Activated CD8-positive, alpha-beta T cell treated with anti-CD3 and anti-CD28 coated beads for 36 hours (primary cell): ENCODE data around the gene HPCAL1. TPM values are rescaled to one million over a fixed set of nuclear protein-coding genes. Genes with fewer than 3 reads are reported as not detected.

ENCODE experiments used
- ATAC-seq: fragments of 200-7000 bp; cut with Tn5 transposase; one replicate; pipeline ENCODE4 v1.10.0; 2021; ENCODE audit warnings: mild to moderate bottlenecking, moderate library complexity
- CTCF ChIA-PET: fragments of 350-600 bp; sonication (Branson Sonifier 250); formaldehyde crosslinking; loops from one replicate; lab custom pipeline; 2021; ENCODE audit warnings: antibody characterized with exemption; lab: Charles Lee
- POLR2A ChIA-PET: fragments of 350-600 bp; sonication (Branson Sonifier 250); formaldehyde crosslinking; loops from one replicate; lab custom pipeline; 2021; ENCODE audit warnings: antibody characterized with exemption; lab: Charles Lee
- DNase-seq: peaks from one replicate; pipeline ENCODE4 v3.0.0-alpha.2; 2020
- H3K27ac Mint-ChIP-seq: one replicate; pipeline ENCODE4 v1.8.0; 2021; ENCODE audit warnings: mild to moderate bottlenecking, mixed read lengths
- H3K27me3 Mint-ChIP-seq: one replicate; pipeline ENCODE4 v1.8.0; 2021; ENCODE audit warnings: mixed read lengths
- H3K36me3 Mint-ChIP-seq: one replicate; pipeline ENCODE4 v1.8.0; 2021; ENCODE audit warnings: low read depth, mixed read lengths
- H3K4me1 Mint-ChIP-seq: one replicate; pipeline ENCODE4 v1.8.0; 2021; ENCODE audit warnings: low read depth, mixed read lengths
- H3K4me3 Mint-ChIP-seq: one replicate; pipeline ENCODE4 v1.8.0; 2021; ENCODE audit warnings: mild to moderate bottlenecking, moderate library complexity, mixed read lengths
- H3K9me3 Mint-ChIP-seq: one replicate; pipeline ENCODE4 v1.8.0; 2021; ENCODE audit warnings: mixed read lengths
- intact Hi-C: fragments of 100-400 bp; cut with micrococcal nuclease; formaldehyde crosslinking; loops from one replicate; pipeline ENCODE4 v1.10.0; 2022
- total RNA-seq, 2 experiments: library from RNA; stranded (reverse); gene quantifications; one replicate each; pipeline ENCODE4 v1.2.3, GENCODE V29; 2021
- TF ChIP-seq, protein P1 (sequence below): fragments of 200-600 bp; IDR thresholded peaks from one replicate; pipeline ENCODE4 v1.8.0; 2022; ENCODE audit warnings: antibody characterized with exemption, mild to moderate bottlenecking

The HPCAL1 gene
- total RNA-seq, 2 experiments from 2014 or later: 166 to 170 TPM

DNA sequence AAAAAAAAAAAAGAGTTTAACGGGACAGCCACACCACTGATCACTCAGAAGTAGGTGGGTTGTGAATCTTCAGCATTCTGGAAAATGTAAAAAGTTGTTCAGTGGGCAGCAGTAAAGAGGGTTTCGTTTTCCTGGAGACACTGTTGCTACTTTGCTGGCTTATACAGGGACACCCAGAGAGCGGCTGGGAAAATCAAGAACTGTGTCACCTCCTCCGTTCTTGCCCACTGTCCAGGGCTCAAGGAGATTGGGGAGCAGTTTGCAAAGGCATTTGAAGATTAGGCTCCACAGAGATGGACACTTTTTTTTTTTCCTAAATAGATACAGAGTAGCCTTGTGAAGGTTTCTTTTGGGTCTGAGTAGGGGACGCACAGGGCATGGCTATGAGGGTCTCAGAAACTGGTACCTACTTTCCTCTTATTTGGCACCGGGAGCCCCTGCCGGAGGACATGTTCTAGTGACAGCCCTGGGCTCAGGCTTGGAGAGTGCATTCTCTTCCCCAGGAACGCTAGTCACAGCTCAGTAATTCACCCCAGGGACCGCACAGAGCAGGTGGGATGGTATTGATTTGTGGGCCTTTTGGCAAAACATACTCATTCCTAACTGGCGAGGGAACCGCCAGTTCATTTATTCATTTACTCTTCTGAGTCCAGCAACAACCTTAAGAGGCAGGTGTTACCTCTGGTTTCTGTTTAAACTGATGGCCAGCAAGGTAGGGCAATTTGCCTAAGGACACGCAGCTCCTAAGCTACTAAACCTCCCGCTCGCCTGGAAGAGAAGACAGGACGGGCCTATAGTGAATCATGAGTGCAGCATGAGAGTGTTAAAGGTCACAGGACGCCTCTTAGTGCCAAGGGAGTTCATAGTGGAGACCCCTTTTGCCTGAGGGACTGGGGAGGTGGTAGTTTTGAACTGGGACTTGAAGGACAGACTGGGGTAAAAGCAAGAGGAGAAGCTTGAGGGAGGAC lies 53.1 kb downstream of the HPCAL1 start:
- Mint-ChIP-seq H3K4me1 (peaks cover 51% of the 10 kb centered on the region), H3K9me3 (no peaks in the 10 kb centered on the region), H3K27ac (peak overlapping the region; percentile 60), H3K36me3 (peaks cover 30% of the 10 kb centered on the region), H3K4me3 (no peak overlapping the region), H3K27me3 (no peaks in the 10 kb centered on the region)
- intact Hi-C loops: no loop called here
- DNase-seq (no peak), ATAC-seq (peak; percentile 53)
- ChIA-PET POLR2A (interaction anchor here (0.6 kb wide), 1 partner anchor 47 kb away, joined by 3 read pairs; no protein-coding TSS in a partner anchor), CTCF (interaction anchor here (0.6 kb wide), 1 partner anchor 54 kb away, joined by 3 read pairs; no protein-coding TSS in a partner anchor)
- TF ChIP-seq, protein P1, sequence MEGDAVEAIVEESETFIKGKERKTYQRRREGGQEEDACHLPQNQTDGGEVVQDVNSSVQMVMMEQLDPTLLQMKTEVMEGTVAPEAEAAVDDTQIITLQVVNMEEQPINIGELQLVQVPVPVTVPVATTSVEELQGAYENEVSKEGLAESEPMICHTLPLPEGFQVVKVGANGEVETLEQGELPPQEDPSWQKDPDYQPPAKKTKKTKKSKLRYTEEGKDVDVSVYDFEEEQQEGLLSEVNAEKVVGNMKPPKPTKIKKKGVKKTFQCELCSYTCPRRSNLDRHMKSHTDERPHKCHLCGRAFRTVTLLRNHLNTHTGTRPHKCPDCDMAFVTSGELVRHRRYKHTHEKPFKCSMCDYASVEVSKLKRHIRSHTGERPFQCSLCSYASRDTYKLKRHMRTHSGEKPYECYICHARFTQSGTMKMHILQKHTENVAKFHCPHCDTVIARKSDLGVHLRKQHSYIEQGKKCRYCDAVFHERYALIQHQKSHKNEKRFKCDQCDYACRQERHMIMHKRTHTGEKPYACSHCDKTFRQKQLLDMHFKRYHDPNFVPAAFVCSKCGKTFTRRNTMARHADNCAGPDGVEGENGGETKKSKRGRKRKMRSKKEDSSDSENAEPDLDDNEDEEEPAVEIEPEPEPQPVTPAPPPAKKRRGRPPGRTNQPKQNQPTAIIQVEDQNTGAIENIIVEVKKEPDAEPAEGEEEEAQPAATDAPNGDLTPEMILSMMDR: no peak

DNA sequence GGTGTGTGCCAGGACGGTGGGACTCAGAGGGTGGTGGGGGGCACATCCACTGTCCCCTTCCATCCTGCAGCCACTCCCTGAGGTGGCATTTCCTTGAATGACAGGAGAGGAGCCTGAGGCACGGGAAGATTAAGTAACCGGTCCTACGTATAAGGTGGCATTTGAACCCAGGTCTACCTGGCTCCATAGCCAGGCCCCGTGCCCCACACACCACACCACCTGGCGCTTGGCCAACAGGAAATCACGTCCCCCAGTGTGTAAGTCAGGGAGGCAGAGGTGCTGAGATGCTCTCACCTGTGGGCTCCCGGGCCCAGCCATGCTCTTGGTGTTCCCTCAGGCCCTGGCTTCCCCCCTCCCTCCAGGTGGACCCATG lies 53.7 kb downstream of the HPCAL1 start:
- intact Hi-C loops: no loop called here
- CTCF ChIA-PET: no interaction called here
- H3K9me3 Mint-ChIP-seq: no peaks in the 10 kb centered on the region
- ATAC-seq: peak; percentile 40
- no peaks in the 10 kb centered on the region for H3K27me3 Mint-ChIP-seq
- DNase-seq: peak; percentile 29
- no peak overlapping the region for H3K4me3 Mint-ChIP-seq
- peaks cover 29% of the 10 kb centered on the region for H3K36me3 Mint-ChIP-seq
- peaks cover 51% of the 10 kb centered on the region for H3K4me1 Mint-ChIP-seq
- POLR2A ChIA-PET: no interaction called here
- TF ChIP-seq, protein P1: no peak
- H3K27ac Mint-ChIP-seq: peak overlapping the region; percentile 60

DNA sequence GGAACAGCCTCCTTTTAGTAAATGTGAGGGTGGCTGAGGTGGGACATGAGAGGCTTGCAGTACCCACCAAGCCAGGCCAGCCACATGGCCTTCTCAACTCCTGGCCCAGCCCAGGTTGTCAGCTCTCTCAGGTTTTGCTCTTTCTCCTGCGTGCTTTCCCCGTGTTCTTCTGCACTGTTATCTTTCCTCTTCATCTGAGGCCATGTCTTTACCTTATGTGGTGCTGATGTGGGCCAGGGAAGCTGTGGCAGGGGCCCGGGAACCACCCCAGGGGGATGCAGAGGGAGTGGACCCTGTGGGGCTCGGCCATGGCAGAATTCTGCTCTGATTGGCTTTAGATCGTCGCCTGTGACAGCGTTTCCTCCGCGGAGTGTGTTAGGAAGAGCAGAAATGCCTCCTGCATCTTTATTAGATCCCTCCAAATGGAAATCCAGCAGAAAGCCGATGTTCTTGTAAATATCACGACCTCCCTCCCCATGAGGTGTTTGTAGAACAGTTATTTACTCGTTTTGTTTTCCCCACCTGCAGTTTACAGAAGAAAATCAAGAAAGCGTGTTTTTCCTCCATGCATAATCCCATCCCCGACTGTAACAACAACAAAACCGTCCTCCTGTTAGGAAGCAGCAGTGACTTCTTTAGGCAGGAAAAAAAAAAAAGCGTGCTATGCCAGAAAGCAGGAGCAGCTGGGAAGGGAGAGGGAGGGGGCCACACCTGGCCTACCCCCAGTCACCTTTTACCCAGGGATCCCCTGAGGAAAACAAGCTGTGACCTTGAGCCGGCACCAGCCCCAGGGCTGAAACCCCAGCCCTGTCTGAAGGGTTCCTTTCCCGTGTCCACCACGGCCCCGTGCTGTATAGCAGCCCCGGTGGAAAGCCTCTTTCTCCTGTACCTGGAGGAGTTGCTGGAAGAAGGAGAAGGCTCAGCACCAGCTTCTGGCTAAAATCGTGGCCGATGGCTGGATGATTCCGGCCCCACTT lies 54.8 kb downstream of the HPCAL1 start:
- intact Hi-C loops: no loop called here
- no peak for DNase-seq
- no peaks in the 10 kb centered on the region for H3K27me3 Mint-ChIP-seq
- H3K9me3 Mint-ChIP-seq: no peaks in the 10 kb centered on the region
- ChIA-PET CTCF (no interaction called here), POLR2A (no interaction called here)
- no peak overlapping the region for H3K4me3 Mint-ChIP-seq
- peaks cover 25% of the 10 kb centered on the region for H3K36me3 Mint-ChIP-seq
- no peak for ATAC-seq
- peak overlapping the region; percentile 10 for H3K27ac Mint-ChIP-seq
- peaks cover 51% of the 10 kb centered on the region for H3K4me1 Mint-ChIP-seq
- TF ChIP-seq, protein P1: no peak

DNA sequence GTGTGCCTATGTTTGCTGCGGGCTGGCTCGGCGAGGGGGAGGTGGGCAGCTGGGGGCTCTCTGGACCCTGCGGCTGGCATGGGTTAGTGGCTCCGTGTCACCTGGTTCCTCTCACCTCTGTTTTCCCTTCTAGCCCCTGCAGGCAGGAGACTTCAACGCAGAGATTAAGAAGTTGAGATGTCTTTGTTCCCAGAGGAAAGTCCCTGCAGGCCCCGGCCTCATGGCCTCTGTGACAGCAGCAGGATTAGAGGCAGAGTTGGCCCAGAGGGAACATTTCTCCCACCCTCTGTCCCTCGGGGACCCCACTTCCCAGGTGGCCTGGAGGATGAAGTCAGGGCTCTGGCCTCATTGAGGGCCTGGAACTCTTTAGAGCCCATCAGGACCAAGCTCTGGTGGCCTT lies 56.5 kb downstream of the HPCAL1 start:
- Mint-ChIP-seq H3K27me3 (no peaks in the 10 kb centered on the region), H3K4me3 (no peak overlapping the region), H3K4me1 (peaks cover 48% of the 10 kb centered on the region), H3K27ac (no peak overlapping the region), H3K36me3 (peaks cover 21% of the 10 kb centered on the region), H3K9me3 (no peaks in the 10 kb centered on the region)
- no peak for ATAC-seq
- DNase-seq: no peak
- ChIA-PET POLR2A (no interaction called here), CTCF (no interaction called here)
- TF ChIP-seq, protein P1: no peak
- intact Hi-C loops: no loop called here
